ENCODE results near the gene TBC1D5.

The TBC1D5 gene

GRCh38 chr3:17577796-17578520, 164.5 kb downstream of the TBC1D5 start:
- TF ChIP-seq, protein P1, sequence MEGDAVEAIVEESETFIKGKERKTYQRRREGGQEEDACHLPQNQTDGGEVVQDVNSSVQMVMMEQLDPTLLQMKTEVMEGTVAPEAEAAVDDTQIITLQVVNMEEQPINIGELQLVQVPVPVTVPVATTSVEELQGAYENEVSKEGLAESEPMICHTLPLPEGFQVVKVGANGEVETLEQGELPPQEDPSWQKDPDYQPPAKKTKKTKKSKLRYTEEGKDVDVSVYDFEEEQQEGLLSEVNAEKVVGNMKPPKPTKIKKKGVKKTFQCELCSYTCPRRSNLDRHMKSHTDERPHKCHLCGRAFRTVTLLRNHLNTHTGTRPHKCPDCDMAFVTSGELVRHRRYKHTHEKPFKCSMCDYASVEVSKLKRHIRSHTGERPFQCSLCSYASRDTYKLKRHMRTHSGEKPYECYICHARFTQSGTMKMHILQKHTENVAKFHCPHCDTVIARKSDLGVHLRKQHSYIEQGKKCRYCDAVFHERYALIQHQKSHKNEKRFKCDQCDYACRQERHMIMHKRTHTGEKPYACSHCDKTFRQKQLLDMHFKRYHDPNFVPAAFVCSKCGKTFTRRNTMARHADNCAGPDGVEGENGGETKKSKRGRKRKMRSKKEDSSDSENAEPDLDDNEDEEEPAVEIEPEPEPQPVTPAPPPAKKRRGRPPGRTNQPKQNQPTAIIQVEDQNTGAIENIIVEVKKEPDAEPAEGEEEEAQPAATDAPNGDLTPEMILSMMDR (conservative IDR thresholded peaks at IDR 0.05), result no peak
- TF ChIP-seq ZFX (IDR thresholded peaks at IDR 0.05), result no peak

DNA sequence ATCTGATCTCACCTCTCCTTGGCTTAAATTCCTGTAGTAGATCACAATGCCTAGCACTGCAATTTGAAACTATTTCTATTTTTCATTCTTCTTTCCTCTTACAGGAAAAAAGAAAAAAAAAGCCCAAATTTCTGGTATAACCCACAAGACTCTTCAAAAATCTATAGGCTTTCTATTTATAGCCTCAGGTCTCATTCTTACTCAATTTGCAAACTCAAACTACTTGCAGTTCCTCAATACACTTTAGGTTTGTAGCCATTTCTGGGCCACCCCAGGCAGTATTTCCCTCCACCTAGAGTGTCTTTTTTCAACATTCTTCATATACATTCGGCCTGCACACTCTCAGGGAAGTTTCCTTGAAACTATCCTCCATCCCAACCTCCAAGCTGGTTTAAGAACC, 169.0 kb downstream of the TBC1D5 start:
- H3K27ac ChIP-seq, result no peak overlapping the region
- TF ChIP-seq, protein P1 (conservative IDR thresholded peaks at IDR 0.05), result no peak
- TF ChIP-seq ZFX (IDR thresholded peaks at IDR 0.05), result no peak

More at GRCh38 chr3:17577796-17578520, 164.5 kb downstream of the TBC1D5 start:
- H3K27ac ChIP-seq, result no peak overlapping the region

DNA sequence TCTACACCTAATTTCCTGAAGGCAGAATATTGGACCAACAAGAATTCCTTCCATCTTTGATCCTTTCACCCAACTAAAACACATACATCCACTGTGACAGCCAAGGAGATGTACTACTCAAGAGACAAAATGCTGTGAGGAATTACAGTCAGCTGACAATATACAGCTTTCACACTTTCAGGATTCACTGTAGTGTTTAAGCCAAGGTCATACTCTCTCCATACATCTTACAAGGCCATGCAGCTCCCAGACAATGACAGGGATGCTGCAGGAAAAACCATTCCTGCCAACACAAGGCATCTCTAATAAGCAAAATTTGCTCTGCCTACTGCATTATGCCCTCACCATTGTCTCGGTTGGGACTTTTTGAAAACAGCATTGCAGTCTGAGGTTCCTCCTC, 170.7 kb downstream of the TBC1D5 start:
- TF ChIP-seq, protein P1 (conservative IDR thresholded peaks at IDR 0.05), result no peak
- TF ChIP-seq ZFX (IDR thresholded peaks at IDR 0.05), result no peak
- no peak overlapping the region for H3K27ac ChIP-seq

DNA sequence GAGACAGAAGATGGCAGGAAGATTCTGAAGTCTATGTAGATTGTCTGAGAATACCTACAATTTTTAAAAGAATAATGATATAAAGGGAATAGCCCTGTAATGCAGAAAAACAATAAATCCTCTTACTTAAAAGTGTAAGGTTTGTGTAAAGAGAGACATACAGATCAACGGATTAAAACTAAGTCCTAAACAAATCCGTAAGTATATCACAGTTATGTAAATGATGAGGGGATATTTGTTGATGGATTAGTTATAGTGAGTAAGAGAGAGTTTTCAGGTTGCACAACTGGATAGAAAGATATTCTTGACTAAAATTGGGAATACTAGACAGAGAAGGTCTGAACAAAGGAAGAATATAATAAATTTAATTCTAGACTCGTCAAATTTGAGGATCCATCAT, 179.6 kb downstream of the TBC1D5 start:
- TF ChIP-seq ZFX (IDR thresholded peaks at IDR 0.05), result no peak
- TF ChIP-seq, protein P1 (conservative IDR thresholded peaks at IDR 0.05), result no peak
- H3K27ac ChIP-seq, result no peak overlapping the region

DNA sequence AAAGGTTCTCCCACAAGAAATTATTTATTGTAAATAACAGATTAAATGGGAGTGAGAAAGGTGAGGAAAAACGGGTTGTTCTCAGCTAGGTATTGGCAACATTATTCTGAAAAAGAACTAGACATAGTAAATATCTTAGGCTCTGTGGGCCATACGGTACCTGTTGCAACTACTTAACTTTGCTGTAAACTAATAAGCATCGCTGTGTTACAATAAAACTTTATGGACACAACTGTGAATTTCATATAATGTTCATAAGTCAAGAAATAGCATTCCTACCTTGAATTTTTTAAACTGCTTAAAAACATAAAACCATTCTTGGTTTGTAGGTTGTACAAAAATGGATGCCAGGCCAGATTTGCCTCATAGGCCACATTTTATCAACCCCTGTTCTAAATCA, 183.9 kb downstream of the TBC1D5 start:
- H3K27ac ChIP-seq, result no peak overlapping the region
- TF ChIP-seq, protein P1 (conservative IDR thresholded peaks at IDR 0.05), result no peak
- no peak for TF ChIP-seq ZFX (IDR thresholded peaks at IDR 0.05)

GRCh38 chr3:17557749-17558463, 184.5 kb downstream of the TBC1D5 start:
- TF ChIP-seq, protein P1 (conservative IDR thresholded peaks at IDR 0.05), result no peak
- TF ChIP-seq ZFX (IDR thresholded peaks at IDR 0.05), result no peak

GRCh38 chr3:17555525-17555924, 186.9 kb downstream of the TBC1D5 start:
- TF ChIP-seq, protein P1 (conservative IDR thresholded peaks at IDR 0.05), result no peak
- TF ChIP-seq ZFX (IDR thresholded peaks at IDR 0.05), result no peak
- H3K27ac ChIP-seq, result no peak overlapping the region

More at GRCh38 chr3:17557749-17558463, 184.5 kb downstream of the TBC1D5 start:
- H3K27ac ChIP-seq, result no peak overlapping the region
